Brain microvascular endothelial cell (primary cell): ENCODE results near the gene FARS2.

Source experiments
- DNase-seq: peaks from one replicate; pipeline ENCODE4 v3.0.0-alpha.2; 2020
- H3K27ac ChIP-seq: fragments of 250-450 bp; sonication (Bioruptor Pico); 2 replicates; pipeline ENCODE4 v1.5.1; 2020; ENCODE audit warnings: mild to moderate bottlenecking, moderate library complexity
- H3K27me3 ChIP-seq: fragments of 250-450 bp; sonication (Bioruptor Pico); replicated peaks from 2 replicates; pipeline ENCODE4 v1.5.1; 2020; ENCODE audit warnings: mild to moderate bottlenecking
- H3K36me3 ChIP-seq: fragments of 250-450 bp; sonication (Bioruptor Pico); replicated peaks from 2 replicates; pipeline ENCODE4 v1.5.1; 2020; ENCODE audit warnings: mild to moderate bottlenecking
- H3K4me3 ChIP-seq: 2 replicates; pipeline ENCODE4 v1.5.1; 2011; ENCODE audit warnings: low read depth, mild to moderate bottlenecking, control low read depth, low read length, moderate library complexity
- CTCF ChIP-seq: IDR thresholded peaks from 2 replicates; pipeline ENCODE4 v1.5.1; 2011; ENCODE audit warnings: low read depth, mild to moderate bottlenecking, moderate library complexity, low read length, control low read depth, inconsistent platforms; ENCODE audit errors: missing control alignments
- in situ Hi-C: cut with HindIII; loops from 2 replicates; pipeline ENCODE4 v1.10.0; 2017; ENCODE audit warnings: low sequenced_read_pairs, low pct_ligation_motif_present

Gene FARS2

GRCh38 chr6:5290097-5290496, 28.8 kb downstream of the FARS2 start:
- DNase-seq, result no peak
- Histone ChIP-seq H3K27me3 (no peaks in the 10 kb centered on the region), H3K27ac (no peak overlapping the region), H3K4me3 (no peak overlapping the region), H3K36me3 (no peaks in the 10 kb centered on the region)
- in situ Hi-C loops, result no loop called here
- TF ChIP-seq CTCF, result no peak

GRCh38 chr6:5290500-5290899, 29.2 kb downstream of the FARS2 start:
- no peaks in the 10 kb centered on the region for H3K36me3 ChIP-seq
- TF ChIP-seq CTCF, result no peak
- H3K27ac ChIP-seq, result no peak overlapping the region
- in situ Hi-C loops, result no loop called here
- no peak for DNase-seq
- H3K27me3 ChIP-seq, result no peaks in the 10 kb centered on the region
- no peak overlapping the region for H3K4me3 ChIP-seq

- H3K36me3 ChIP-seq, result no peaks in the 10 kb centered on the region
- no peak overlapping the region for H3K4me3 ChIP-seq
- no peak overlapping the region for H3K27ac ChIP-seq
- no peaks in the 10 kb centered on the region for H3K27me3 ChIP-seq
- TF ChIP-seq CTCF, result no peak
- no peak for DNase-seq
- in situ Hi-C loops, result no loop called here
Measured at GRCh38 chr6:5292154-5292553, 30.8 kb downstream of the FARS2 start.

GRCh38 chr6:5293692-5294091, 32.4 kb downstream of the FARS2 start:
- in situ Hi-C loops, result no loop called here
- Histone ChIP-seq H3K27me3 (no peaks in the 10 kb centered on the region), H3K4me3 (no peak overlapping the region), H3K27ac (no peak overlapping the region), H3K36me3 (no peaks in the 10 kb centered on the region)
- TF ChIP-seq CTCF, result no peak
- DNase-seq, result no peak

- H3K4me3 ChIP-seq, result no peak overlapping the region
- TF ChIP-seq CTCF, result no peak
- in situ Hi-C loops, result no loop called here
- H3K27me3 ChIP-seq, result no peaks in the 10 kb centered on the region
- no peak for DNase-seq
- no peak overlapping the region for H3K27ac ChIP-seq
- no peaks in the 10 kb centered on the region for H3K36me3 ChIP-seq
Measured at GRCh38 chr6:5294392-5295211, 33.3 kb downstream of the FARS2 start.

- no peaks in the 10 kb centered on the region for H3K36me3 ChIP-seq
- TF ChIP-seq CTCF, result no peak
- no peak overlapping the region for H3K27ac ChIP-seq
- in situ Hi-C loops, result no loop called here
- no peak overlapping the region for H3K4me3 ChIP-seq
- H3K27me3 ChIP-seq, result no peaks in the 10 kb centered on the region
- DNase-seq, result no peak
Measured at GRCh38 chr6:5295623-5296022, 34.3 kb downstream of the FARS2 start.
